GM18951 (cell line): ENCODE data around the gene SCFD1.

Source experiments
- POLR2A ChIP-seq: IDR thresholded peaks from 4 replicates; pipeline ENCODE4 v1.6.1; 2011; ENCODE audit warnings: mild to moderate bottlenecking; ENCODE audit not compliant: insufficient read length, insufficient read depth; ENCODE audit errors: extremely low read depth
- in situ Hi-C: fragments of 300-500 bp; cut with MboI; formaldehyde crosslinking; loops from one replicate; pipeline ENCODE4 v1.12.0; 2022; ENCODE audit warnings: low sequenced_read_pairs, mixed read lengths, inconsistent platforms; ENCODE audit not compliant: unreplicated experiment

Gene SCFD1

DNA sequence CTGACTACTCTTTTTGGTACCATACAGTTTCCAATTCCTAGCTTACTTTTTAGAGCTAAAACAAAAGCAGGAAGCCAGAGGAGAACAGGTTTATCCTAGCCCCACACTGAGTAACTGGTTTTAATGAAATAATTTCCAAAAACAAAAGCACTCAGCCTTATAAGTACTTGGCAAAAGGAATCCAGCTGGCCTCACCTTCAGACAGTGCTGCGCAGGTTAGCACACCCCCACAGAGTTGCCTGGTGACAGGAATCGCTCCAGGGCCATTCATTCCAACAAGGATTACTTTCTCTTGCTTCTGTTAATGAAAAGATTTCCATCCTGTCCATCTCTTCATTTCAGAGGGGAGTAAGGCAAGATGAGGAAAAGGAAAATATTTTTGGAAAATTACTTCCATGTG lies 84.6 kb downstream of the SCFD1 start:
- no peak for TF ChIP-seq POLR2A
- in situ Hi-C loops, result no loop called here

DNA sequence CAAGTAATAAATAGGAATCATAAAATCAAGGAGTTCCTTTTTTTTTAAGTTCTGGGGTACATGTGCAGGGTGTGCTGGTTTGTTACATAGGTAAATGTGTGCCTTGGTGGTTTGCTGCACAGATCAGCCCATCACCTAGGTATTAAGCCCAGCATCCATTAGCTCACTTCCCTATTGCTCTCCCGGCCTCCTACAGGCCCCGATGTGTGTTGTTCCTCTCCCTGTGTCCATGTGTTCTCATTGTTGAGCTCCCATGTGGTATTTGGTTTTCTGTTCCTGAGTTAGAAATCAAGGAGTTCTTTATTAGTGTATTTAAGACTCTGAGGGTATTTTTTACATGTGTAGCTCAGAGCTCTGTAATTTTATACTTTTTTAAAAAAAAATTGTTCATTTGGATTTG lies 86.0 kb downstream of the SCFD1 start:
- in situ Hi-C loops, result no loop called here
- TF ChIP-seq POLR2A, result no peak

DNA sequence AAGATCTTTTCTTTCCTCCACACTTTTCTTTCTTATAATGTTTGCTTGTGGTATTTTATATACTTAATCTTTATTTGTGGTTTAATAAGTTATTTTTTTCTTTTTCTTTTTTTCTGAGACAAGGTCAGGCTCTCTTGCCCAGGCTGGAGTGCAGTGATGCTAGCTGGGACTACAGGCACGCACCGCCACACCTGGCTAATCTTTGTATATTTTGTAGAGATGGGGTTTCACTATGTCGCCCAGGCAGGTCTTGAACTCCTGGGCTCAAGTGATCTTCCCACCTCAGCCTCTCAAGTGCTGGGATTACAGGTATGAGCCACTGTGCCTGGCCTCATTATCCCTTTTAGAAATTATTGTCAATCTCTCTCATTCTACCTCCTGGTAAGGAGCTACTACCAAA lies 87.1 kb downstream of the SCFD1 start:
- in situ Hi-C loops, result no loop called here
- TF ChIP-seq POLR2A, result no peak

DNA sequence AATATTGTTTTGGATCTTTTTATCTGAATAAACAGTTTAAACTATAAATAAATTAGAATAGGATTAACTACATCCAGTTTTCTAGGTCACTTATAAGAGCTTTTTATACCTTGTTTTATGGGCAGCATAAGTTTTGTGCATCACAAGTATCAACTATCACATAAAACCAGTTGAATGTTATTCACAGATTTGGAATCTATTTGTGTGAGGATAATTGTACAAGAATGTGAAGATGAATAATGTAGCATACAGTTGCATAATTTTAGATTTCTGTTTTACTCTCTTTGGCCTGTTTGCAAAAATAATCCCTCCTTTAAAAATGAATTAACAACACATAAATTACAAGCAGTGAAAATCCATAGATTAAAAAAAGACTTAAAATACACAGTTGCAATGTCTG lies 88.8 kb downstream of the SCFD1 start:
- TF ChIP-seq POLR2A, result no peak
- in situ Hi-C loops, result no loop called here

DNA sequence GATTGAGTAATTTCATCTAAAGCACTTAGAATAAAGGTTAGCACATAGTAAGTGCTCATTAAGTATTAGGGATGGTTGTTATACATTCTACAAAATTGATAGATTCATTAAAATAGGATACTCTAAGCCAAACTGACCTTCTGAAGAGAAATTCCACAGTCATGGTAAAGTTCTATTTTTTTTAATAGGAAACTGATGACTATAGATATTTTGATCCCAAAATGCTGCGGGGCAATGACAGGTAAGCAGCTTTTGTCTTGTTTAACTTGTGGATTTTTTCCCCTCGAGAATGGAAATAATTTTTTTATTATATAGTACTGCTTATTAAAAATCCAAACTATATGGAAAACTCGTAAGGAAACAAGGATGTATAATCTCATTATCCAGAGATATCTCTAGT lies 97.0 kb downstream of the SCFD1 start:
- in situ Hi-C loops, result no loop called here

DNA sequence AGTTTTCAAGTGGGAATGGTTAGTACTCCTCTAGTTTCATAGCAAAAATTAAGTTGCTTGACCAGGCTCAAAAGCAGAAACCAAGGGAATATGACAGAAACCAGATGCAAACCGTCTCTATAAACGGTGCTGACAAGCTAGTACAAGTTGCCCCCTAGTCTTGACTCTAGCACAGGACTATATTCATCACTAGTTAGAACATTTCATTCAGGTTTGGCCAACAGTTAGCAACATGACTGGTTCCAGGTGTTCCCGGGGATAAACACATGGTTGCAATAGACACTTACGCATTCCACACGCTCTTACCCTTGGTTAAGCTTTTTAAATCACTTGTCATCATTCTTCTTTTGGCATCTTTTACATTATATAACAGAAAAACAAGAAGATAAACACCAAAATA lies 103.6 kb downstream of the SCFD1 start:
- in situ Hi-C loops, result no loop called here
- TF ChIP-seq POLR2A, result no peak

More for the DNA sequence above, 97.0 kb downstream of the SCFD1 start:
- TF ChIP-seq POLR2A, result no peak

DNA sequence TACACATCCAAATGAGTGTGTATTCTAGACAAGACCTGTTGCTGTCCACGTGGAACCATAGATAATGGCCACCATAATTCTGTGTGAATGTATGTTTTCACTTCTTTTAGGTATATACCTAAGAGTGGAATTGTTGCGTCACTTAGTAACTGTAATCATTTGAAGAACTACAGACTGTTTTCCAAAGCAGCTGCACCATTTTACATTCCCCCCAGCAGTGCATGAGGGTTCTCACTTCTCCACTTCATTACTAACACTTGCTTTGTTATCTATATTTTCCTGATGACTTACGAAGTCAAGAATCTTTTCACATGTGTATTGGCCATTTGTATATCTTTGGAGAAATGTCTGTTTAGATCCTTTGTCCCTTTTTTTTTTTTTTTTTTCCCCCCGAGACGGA lies 106.4 kb downstream of the SCFD1 start:
- in situ Hi-C loops, result no loop called here
- no peak for TF ChIP-seq POLR2A

DNA sequence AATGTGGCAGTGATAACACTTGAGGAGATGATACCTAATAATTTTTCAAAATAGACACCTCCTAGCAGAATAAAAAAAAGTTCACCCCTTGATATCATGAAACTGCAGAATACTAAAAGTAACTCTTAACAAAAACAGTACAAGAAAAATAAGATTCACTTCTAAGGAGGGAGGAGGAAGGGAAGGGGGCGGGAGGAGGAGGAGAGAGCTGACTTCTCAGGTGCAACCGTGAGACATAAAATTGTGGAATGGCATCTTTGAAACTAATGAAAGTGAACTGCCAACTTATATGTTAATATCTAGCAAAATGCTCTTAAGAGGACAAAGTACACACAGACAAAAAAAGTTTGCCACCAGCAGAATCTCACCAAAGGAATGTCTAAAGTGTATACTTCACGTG lies 115.8 kb downstream of the SCFD1 start:
- in situ Hi-C loops, result no loop called here
- TF ChIP-seq POLR2A, result no peak

DNA sequence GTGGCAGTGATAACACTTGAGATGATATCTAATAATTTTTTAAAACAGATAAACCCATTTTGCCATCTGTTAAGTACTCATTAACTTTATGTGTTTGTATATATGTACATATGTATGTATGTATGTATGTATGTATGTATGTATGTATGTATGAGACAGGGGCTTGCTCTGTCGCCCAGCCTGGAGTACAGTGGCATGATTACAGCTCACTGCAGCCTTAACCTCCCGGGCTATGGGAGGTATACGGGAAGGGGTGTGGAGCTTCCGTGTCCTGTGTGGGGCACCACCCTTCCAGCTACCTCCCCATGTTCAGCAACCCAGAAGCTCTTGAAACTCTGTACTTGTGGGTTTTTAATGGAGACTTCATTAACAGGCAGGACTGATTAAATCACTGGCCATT lies 116.9 kb downstream of the SCFD1 start:
- in situ Hi-C loops, result no loop called here
- no peak for TF ChIP-seq POLR2A

DNA sequence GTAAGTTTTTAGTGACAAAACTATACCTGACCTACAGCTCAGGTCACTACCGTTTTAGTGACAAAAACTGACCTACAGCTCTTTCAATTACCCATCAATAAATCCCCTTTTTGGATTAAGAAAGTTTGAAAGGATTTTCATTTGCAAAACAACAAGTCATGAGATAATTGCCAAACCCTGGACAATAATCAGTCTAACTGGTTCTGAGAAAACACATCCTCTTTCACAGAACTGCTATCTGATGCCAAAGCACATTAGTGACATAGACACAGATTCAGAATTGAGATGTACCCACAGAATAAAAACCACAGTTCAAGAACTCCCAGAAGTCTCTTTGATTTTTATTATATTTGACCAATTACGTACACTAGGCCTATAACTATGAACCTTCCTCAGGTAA lies 126.2 kb downstream of the SCFD1 start:
- in situ Hi-C loops, result no loop called here
- no peak for TF ChIP-seq POLR2A

DNA sequence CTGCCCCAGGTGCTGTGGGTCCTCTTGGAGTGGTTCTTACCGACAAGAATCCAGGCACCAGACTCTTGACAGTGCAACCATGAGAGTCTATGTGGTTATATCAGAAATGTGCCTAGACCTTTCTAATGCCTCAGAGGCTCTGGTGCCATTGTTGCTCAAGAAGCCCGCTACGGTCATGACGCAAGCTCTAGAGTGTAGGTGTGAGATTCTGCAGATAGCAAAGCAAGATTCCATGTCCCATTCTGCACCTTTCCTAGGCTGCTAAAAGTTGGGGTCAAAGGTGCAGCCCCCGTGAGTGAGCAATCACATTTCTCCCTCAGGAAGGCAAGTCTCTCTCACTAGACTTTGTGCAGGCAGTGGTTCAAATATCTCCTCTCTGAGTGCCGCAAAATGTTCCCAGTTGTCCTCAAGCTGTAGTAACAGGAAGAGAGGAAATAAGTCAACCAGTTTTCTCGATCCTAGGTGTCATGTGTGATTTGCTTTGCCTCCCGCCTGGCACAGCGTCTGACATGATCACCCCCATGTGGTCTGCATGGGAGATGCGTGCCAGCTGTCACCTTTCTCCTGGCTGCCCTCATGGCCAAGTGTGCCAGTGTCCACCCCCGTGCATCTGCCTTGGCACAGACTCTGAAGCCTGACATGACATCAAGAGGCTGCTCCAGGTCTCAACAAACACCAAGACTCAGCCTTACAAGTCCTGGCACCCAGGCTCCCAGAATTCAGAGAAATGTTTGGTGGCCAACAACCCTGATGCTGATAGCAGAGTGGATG lies 129.7 kb downstream of the SCFD1 start:
- TF ChIP-seq POLR2A, result no peak
- in situ Hi-C loops, result no loop called here

DNA sequence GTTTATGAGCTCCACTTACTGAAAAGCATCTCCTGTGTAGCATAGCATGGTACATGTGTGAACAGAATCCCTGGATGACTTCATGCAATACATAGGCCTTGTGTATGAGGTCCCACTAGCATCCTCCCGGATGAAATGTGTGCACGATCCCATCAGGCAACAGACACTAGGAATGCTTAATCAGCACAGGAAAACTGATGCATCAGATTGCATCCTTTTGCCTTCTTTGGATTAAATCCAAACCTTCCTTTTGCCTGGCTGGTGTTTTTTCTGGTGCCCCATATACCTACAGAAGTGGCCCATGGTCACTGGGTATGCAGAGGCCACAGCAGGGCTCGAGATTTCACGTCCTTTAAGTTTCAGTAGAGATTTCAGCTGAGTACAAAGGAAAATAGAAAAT lies 131.3 kb downstream of the SCFD1 start:
- TF ChIP-seq POLR2A, result no peak
- in situ Hi-C loops, result no loop called here

DNA sequence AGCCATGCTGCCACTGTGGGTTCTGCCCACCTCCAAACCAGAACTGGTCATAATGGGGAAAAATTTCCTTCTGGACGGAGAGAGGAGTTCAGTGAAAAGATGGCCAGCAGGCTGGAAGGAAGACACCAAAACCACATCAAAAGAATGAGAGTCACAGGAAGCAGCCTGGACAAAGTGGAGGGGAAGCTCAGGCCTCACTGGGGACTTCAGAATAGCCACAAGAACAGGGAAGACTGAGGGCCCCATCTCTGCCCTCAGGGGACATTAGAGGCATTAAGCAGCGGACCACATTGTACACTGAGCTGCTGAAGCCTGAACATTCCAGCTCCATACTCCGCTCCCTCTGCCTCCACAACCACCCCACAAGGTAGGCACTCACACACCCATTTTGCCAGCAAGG lies 132.7 kb downstream of the SCFD1 start:
- in situ Hi-C loops, result no loop called here
- no peak for TF ChIP-seq POLR2A

DNA sequence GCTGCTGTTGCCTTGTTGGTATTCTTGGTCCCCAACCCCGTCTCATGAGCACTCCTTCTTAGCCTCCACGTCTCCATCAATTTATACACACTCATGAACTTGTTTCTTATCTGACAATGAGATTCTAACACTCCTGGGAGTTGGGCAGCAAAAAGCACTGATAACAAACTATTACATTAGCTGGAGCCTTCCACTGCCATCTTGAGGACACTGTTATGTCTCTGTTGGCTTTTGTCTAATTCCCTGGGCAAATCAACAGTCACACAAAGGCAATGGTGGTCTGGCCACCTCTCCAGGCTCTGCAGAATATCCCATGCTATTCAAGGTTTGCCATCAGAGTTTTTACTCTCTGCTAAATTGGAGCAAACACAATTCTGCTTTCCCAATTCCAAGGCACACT lies 134.5 kb downstream of the SCFD1 start:
- no peak for TF ChIP-seq POLR2A
- in situ Hi-C loops, result no loop called here

DNA sequence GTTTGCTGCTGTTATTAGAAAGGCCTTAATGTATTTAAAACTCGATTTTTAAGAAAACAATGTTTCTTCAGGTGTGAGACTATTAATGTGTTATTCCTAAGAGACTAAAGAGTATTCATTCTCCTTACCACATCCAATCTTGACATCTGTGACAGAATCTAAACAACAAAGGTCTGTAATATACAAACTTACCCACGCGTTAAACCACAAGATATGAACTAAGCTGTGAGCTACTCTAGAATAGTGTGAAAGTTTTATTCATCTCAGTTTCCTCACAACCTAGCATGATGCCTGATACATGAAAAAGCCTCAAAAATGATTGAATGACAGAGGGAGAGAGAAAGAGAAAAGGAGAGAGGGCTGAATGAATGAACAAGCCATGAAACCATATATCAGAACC lies 135.0 kb downstream of the SCFD1 start:
- TF ChIP-seq POLR2A, result no peak
- in situ Hi-C loops, result no loop called here
